H1 (cell line): ENCODE measurements around the gene TEF. TPM values are rescaled to one million over a fixed set of nuclear protein-coding genes. Genes with fewer than 3 reads are reported as not detected.

Experiments
- CHD7 ChIP-seq: fragments of 300-600 bp; sonication (generic); IDR thresholded peaks from 2 replicates; pipeline ENCODE4 v1.7.1; 2012; ENCODE audit warnings: low read length, moderate library complexity, mild to moderate bottlenecking, inconsistent platforms; ENCODE audit not compliant: insufficient replicate concordance
- E2F6 ChIP-seq: IDR thresholded peaks from 2 replicates; pipeline ENCODE4 v1.6.1; 2012; ENCODE audit warnings: inconsistent platforms
- JUN ChIP-seq: IDR thresholded peaks from 2 replicates; pipeline ENCODE4 v1.6.1; 2011; ENCODE audit warnings: low read depth, mild to moderate bottlenecking, improper control_type of control experiment, low read length
- KDM4A ChIP-seq: IDR thresholded peaks from one replicate; pipeline ENCODE4 v1.7.1; 2012; ENCODE audit warnings: low read depth, mild to moderate bottlenecking, moderate library complexity, low read length, inconsistent platforms; ENCODE audit not compliant: severe bottlenecking
- KDM5A ChIP-seq: fragments of 200-600 bp; IDR thresholded peaks from 2 replicates; pipeline ENCODE4 v1.7.1; 2012; ENCODE audit warnings: mild to moderate bottlenecking, low read length, inconsistent platforms, mixed read lengths
- PHF8 ChIP-seq: fragments of 200-600 bp; sonication (generic); conservative IDR thresholded peaks from 2 replicates; pipeline ENCODE4 v1.7.1; 2012; ENCODE audit warnings: low read depth, mild to moderate bottlenecking, inconsistent platforms, low read length, moderate library complexity
- RBBP5 ChIP-seq: IDR thresholded peaks from 2 replicates; pipeline ENCODE4 v1.7.1; 2012; ENCODE audit warnings: low read depth, mild to moderate bottlenecking, inconsistent platforms, low read length, moderate library complexity, borderline replicate concordance
- SIX5 ChIP-seq: IDR thresholded peaks from 2 replicates; pipeline ENCODE4 v1.6.1; 2011; ENCODE audit warnings: mild to moderate bottlenecking, low read depth, low read length
- polyA plus RNA-seq, 7 experiments: library from polyadenylated mRNA; depleted of rRNA in 3 of 7; stranded (reverse) in 5 of 7; unstranded in 2 of 7; fragments of >200 nt in 5 of 7; fragments of 200-250 nt in 2 of 7; gene quantifications; 1 replicate in 5 of 7; 2 replicates in 1 of 7; 4 replicates in 1 of 7; pipeline versions ENCODE4 v1.2.1 to v1.2.3, GENCODE V29; 2011 to 2013; ENCODE audit warnings: missing spikeins in 2 of 7, mixed read lengths in 2 of 7
- total RNA-seq: library from RNA; stranded (reverse); fragmentation: NEBNext Ultra II Directional; extraction: Animal tissue kit (Norgen Biotek cat#: 25700); gene quantifications from 2 replicates; pipeline ENCODE4 v1.2.1, GENCODE V29; 2021

The TEF gene
- total and polyA plus RNA-seq, 2 of the 8 experiments (the other 6 are each of a cell fraction or from before 2014, with no cell fraction given), result 7.4 to 9.0 TPM

- no peak for TF ChIP-seq CHD7
- TF ChIP-seq E2F6, result no peak
- no peak for TF ChIP-seq KDM4A
- TF ChIP-seq RBBP5, result no peak
- no peak for TF ChIP-seq JUN
- TF ChIP-seq KDM5A, result no peak
- no peak for TF ChIP-seq PHF8
- no peak for TF ChIP-seq SIX5
- TF ChIP-seq, all 59 proteins: peak for 0
Measured at GRCh38 chr22:41387341-41387740, 5.6 kb downstream of the TEF start (continued).
